IMR-90 (cell line): ENCODE measurements around the gene SLAMF8. TPM values are rescaled to one million over a fixed set of nuclear protein-coding genes. Genes with fewer than 3 reads are reported as not detected.

Experiments used
- ATAC-seq: fragments of 200-7000 bp; cut with Tn5 transposase; 2 replicates; pipeline ENCODE4 v1.9.1; 2020; ENCODE audit warnings: low read depth, mild to moderate bottlenecking, moderate library complexity
- BruUV-seq: library from RNA; stranded (reverse); fragments of 400-500 nt; replicated peaks from 2 replicates; lab custom pipeline; 2021; lab: Mats Ljungman, UMichigan
- CTCF ChIA-PET: fragments of 300-600 bp; formaldehyde crosslinking; extraction: SDS; loops from one replicate; lab custom pipeline; 2021; ENCODE audit warnings: antibody characterized with exemption; lab: Yijun Ruan, JAX
- POLR2A ChIA-PET: fragments of 300-600 bp; sonication (Branson Sonifier 250); formaldehyde crosslinking; loops from one replicate; lab custom pipeline; 2022; ENCODE audit warnings: antibody characterized with exemption; ENCODE audit not compliant: unreplicated experiment; lab: Charles Lee
- DNase-seq: peaks from one replicate; pipeline ENCODE4 v3.0.0; 2013
- H2AFZ ChIP-seq: replicated peaks from 2 replicates; pipeline ENCODE3; 2013; ENCODE audit warnings: low read length, mild to moderate bottlenecking; ENCODE audit not compliant: poor library complexity
- H2AK5ac ChIP-seq: 2 replicates; pipeline ENCODE4 v1.6.1; 2013; ENCODE audit warnings: low read depth, low read length, inconsistent platforms
- H2AK9ac ChIP-seq: replicated peaks from 2 replicates; pipeline ENCODE3; 2013; ENCODE audit warnings: mild to moderate bottlenecking, low read depth, low read length, moderate library complexity; ENCODE audit not compliant: poor library complexity
- H2BK120ac ChIP-seq: 2 replicates; pipeline ENCODE4 v1.6.1; 2013; ENCODE audit warnings: low read depth, low read length, inconsistent platforms
- H2BK15ac ChIP-seq: 3 replicates; pipeline ENCODE4 v1.6.1; 2013; ENCODE audit warnings: low read depth, low read length, inconsistent platforms
- H2BK20ac ChIP-seq: 2 replicates; pipeline ENCODE4 v1.6.1; 2013; ENCODE audit warnings: low read depth, mild to moderate bottlenecking, inconsistent platforms, low read length, moderate library complexity
- H2BK5ac ChIP-seq: 2 replicates; pipeline ENCODE4 v1.6.1; 2013; ENCODE audit warnings: mild to moderate bottlenecking, low read depth, low read length, inconsistent platforms; ENCODE audit not compliant: poor library complexity, severe bottlenecking
- H3K14ac ChIP-seq: replicated peaks from 2 replicates; pipeline ENCODE4 v1.6.1; 2013; ENCODE audit warnings: low read depth, low read length, inconsistent platforms
- H3K18ac ChIP-seq: 2 replicates; pipeline ENCODE4 v1.6.1; 2013; ENCODE audit warnings: low read depth, low read length, control low read depth
- H3K23ac ChIP-seq: 2 replicates; pipeline ENCODE4 v1.6.1; 2013; ENCODE audit warnings: low read depth, low read length, inconsistent platforms
- H3K27ac ChIP-seq: 2 replicates; pipeline ENCODE4 v1.5.1; 2013; ENCODE audit warnings: mild to moderate bottlenecking, control low read depth, low read length; ENCODE audit not compliant: insufficient read depth
- H3K27me3 ChIP-seq: 2 replicates; pipeline ENCODE4 v1.6.1; 2013; ENCODE audit warnings: low read length; ENCODE audit not compliant: control insufficient read depth, insufficient read depth
- H3K36me3 ChIP-seq: 2 replicates; pipeline ENCODE4 v1.6.1; 2013; ENCODE audit warnings: low read length, mixed read lengths; ENCODE audit not compliant: control insufficient read depth, insufficient read depth
- H3K4ac ChIP-seq: 2 replicates; pipeline ENCODE4 v1.6.1; 2013; ENCODE audit warnings: low read depth, low read length, inconsistent platforms
- H3K4me1 ChIP-seq: 2 replicates; pipeline ENCODE4 v1.6.1; 2013; ENCODE audit warnings: low read length, mixed read lengths; ENCODE audit not compliant: control insufficient read depth, insufficient read depth
- H3K4me2 ChIP-seq: 2 replicates; pipeline ENCODE4 v1.6.1; 2013; ENCODE audit warnings: low read depth, mild to moderate bottlenecking, control low read depth, low read length, moderate library complexity
- H3K4me3 ChIP-seq: 2 replicates; pipeline ENCODE4 v1.5.1; 2013; ENCODE audit warnings: low read depth, mild to moderate bottlenecking, control low read depth, low read length, moderate library complexity; ENCODE audit not compliant: insufficient read depth
- H3K56ac ChIP-seq: 2 replicates; pipeline ENCODE4 v1.6.1; 2013; ENCODE audit warnings: low read length, inconsistent platforms; ENCODE audit not compliant: insufficient read depth; ENCODE audit errors: extremely low read depth
- H3K79me1 ChIP-seq, 2 experiments: 2 replicates each; pipeline ENCODE4 v1.6.1; 2013; ENCODE audit warnings: low read length in 2 of 2, inconsistent platforms in 1 of 2, low read depth in 1 of 2
- H3K9ac ChIP-seq: 2 replicates; pipeline ENCODE4 v1.6.1; 2013; ENCODE audit warnings: low read depth, low read length, control low read depth
- H3K9me1 ChIP-seq: 2 replicates; pipeline ENCODE4 v1.6.1; 2013; ENCODE audit warnings: low read length, inconsistent platforms; ENCODE audit not compliant: insufficient read depth
- H3K9me3 ChIP-seq: 2 replicates; pipeline ENCODE4 v1.6.1; 2013; ENCODE audit warnings: low read length; ENCODE audit not compliant: control insufficient read depth, insufficient read depth
- H4K20me1 ChIP-seq: 2 replicates; pipeline ENCODE4 v1.6.1; 2013; ENCODE audit warnings: low read length, inconsistent platforms; ENCODE audit not compliant: insufficient read depth
- H4K5ac ChIP-seq: 2 replicates; pipeline ENCODE4 v1.6.1; 2013; ENCODE audit warnings: mild to moderate bottlenecking, low read depth, low read length, control low read depth
- H4K8ac ChIP-seq, 2 experiments: 2 replicates each; pipeline ENCODE4 v1.6.1; 2013; ENCODE audit warnings: low read depth in 2 of 2, low read length in 2 of 2, control low read depth in 1 of 2, inconsistent platforms in 1 of 2
- H4K91ac ChIP-seq: 2 replicates; pipeline ENCODE4 v1.6.1; 2013; ENCODE audit warnings: low read depth, low read length, inconsistent platforms; ENCODE audit not compliant: insufficient read depth
- BHLHE40 ChIP-seq: fragments of 150-350 bp; IDR thresholded peaks from 2 replicates; pipeline ENCODE4 v1.6.1; 2016; ENCODE audit warnings: mild to moderate bottlenecking, low read depth, low read length
- CEBPB ChIP-seq: IDR thresholded peaks from 2 replicates; pipeline ENCODE4 v1.6.1; 2012; ENCODE audit warnings: low read depth, low read length, improper control_type of control experiment
- CHD1 ChIP-seq: IDR thresholded peaks from 2 replicates; pipeline ENCODE4 v1.6.1; 2012; ENCODE audit warnings: low read depth, low read length, improper control_type of control experiment
- FOS ChIP-seq: fragments of 150-350 bp; IDR thresholded peaks from 2 replicates; pipeline ENCODE4 v1.6.1; 2016; ENCODE audit warnings: low read depth, low read length
- MAFK ChIP-seq: IDR thresholded peaks from 2 replicates; pipeline ENCODE4 v1.6.1; 2012; ENCODE audit warnings: low read depth, low read length, improper control_type of control experiment
- MAZ ChIP-seq: IDR thresholded peaks from 2 replicates; pipeline ENCODE4 v1.6.1; 2012; ENCODE audit warnings: low read depth, mild to moderate bottlenecking, low read length, improper control_type of control experiment, moderate library complexity, borderline replicate concordance
- MXI1 ChIP-seq: IDR thresholded peaks from 2 replicates; pipeline ENCODE4 v1.6.1; 2012; ENCODE audit warnings: low read depth, mild to moderate bottlenecking, low read length, moderate library complexity, borderline replicate concordance
- NFE2L2 ChIP-seq: fragments of 150-350 bp; IDR thresholded peaks from 2 replicates; pipeline ENCODE4 v1.6.1; 2016; ENCODE audit warnings: low read depth, mild to moderate bottlenecking, low read length
- POLR2A ChIP-seq: IDR thresholded peaks from 2 replicates; pipeline ENCODE4 v1.6.1; 2012; ENCODE audit warnings: mild to moderate bottlenecking, low read depth, low read length
- RAD21 ChIP-seq: IDR thresholded peaks from 2 replicates; pipeline ENCODE4 v1.6.1; 2012; ENCODE audit warnings: low read length, improper control_type of control experiment
- RCOR1 ChIP-seq: IDR thresholded peaks from 2 replicates; pipeline ENCODE4 v1.6.1; 2012; ENCODE audit warnings: mild to moderate bottlenecking, low read length, improper control_type of control experiment; ENCODE audit not compliant: insufficient replicate concordance
- RFX5 ChIP-seq: IDR thresholded peaks from 2 replicates; pipeline ENCODE4 v1.8.0; 2012; ENCODE audit warnings: low read depth, mild to moderate bottlenecking, low read length, moderate library complexity
- WGBS, 2 experiments: methylation state at CpG; one replicate each; pipeline versions ENCODE4 v1.1.5 to v1.1.7; 2013; ENCODE audit warnings: missing lambda C conversion rate in 2 of 2; ENCODE audit not compliant: insufficient read length in 1 of 2; ENCODE audit errors: extremely low coverage in 2 of 2; 5-methylcytosine and 5-hydroxymethylcytosine counted together
- dilution Hi-C: fragments of 300-500 bp; cut with HindIII; formaldehyde crosslinking; loops from one replicate; pipeline ENCODE4 v1.14.3; 2018; ENCODE audit warnings: low sequenced_read_pairs; ENCODE audit not compliant: unreplicated experiment
- in situ Hi-C: fragments of 300-500 bp; cut with MboI; formaldehyde crosslinking; loops from 3 replicates; pipeline ENCODE4 v1.14.3; 2019; ENCODE audit warnings: low sequenced_read_pairs, inconsistent platforms, mixed read lengths
- intact Hi-C: fragments of 100-400 bp; cut with micrococcal nuclease; formaldehyde crosslinking; loops from 2 replicates; pipeline ENCODE4 v1.10.0; 2022
- polyA plus RNA-seq, 3 experiments: library from polyadenylated mRNA; depleted of rRNA; stranded (reverse); fragments of >200 nt; gene quantifications; 2 replicates each; pipeline ENCODE4 v1.2.3, GENCODE V29; 2012; ENCODE audit warnings: low replicate concordance in 1 of 3
- total RNA-seq: library from RNA; depleted of rRNA; stranded (reverse); fragments of >200 nt; gene quantifications from 2 replicates; pipeline ENCODE4 v1.2.3, GENCODE V29; 2012
- TF ChIP-seq, protein P1 (sequence below): conservative IDR thresholded peaks from 2 replicates; pipeline ENCODE4 v1.5.1; 2012; ENCODE audit warnings: mild to moderate bottlenecking, low read depth, low read length, improper control_type of control experiment
- TF ChIP-seq, protein P2 (sequence below): fragments of 150-350 bp; IDR thresholded peaks from 2 replicates; pipeline ENCODE4 v1.6.1; 2017; ENCODE audit warnings: mild to moderate bottlenecking, antibody characterized with exemption, low read length, low read depth
- TF ChIP-seq, protein P3 (sequence below): fragments of 150-350 bp; IDR thresholded peaks from 2 replicates; pipeline ENCODE4 v1.6.1; 2016; ENCODE audit warnings: low read depth, mild to moderate bottlenecking, low read length, moderate library complexity, borderline replicate concordance

Gene SLAMF8
- total and polyA plus RNA-seq, 2 of the 4 experiments (the other 2 are of a cell fraction) = 0.07 TPM; not detected in 1

DNA sequence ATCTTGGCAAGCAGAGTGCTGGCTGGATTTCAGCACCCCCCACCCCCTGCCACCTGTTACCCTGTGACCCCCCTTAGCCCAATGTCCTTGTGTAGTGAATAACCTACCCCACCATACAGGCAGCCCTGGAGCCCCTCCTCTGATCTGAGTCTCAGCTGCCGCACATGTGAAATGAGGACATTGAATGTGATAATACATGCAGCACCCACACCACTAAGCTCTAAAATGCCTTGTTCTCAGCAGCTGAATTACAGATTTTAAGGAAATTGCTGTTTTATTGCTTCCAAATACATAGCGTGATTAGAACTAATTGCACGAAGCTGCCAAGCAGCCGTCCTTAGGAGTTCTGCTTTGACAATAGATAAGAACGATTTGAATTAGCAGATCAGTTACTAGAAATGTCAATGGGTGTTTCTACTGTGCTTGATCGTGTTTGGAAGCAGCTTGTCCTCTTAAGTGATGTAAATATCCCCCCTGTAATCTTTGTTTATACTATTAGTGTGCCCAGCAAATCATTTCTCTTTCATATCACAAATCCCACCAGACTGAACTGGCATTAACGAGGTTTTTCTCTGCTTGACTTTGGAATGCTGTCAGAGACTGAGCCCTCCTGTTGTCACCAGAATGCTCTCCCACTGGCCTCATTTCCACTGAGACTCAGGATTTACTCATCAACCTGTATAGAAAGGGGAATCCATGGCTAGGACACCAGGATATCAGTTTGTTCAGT is 4.9 kb downstream of the SLAMF8 start:
- Histone ChIP-seq H4K8ac (no peak overlapping the region), H3K4ac (no peak overlapping the region), H2BK5ac (no peak overlapping the region), H3K56ac (no peak overlapping the region), H3K36me3 (no peaks in the 10 kb centered on the region), H4K5ac (no peak overlapping the region), H4K20me1 (no peaks in the 10 kb centered on the region), H3K9me1 (0 out of 2 replicates have a peak, but pooled peaks cover 3% of the 10 kb centered on the region), H3K18ac (no peak overlapping the region), H3K4me1 (peaks cover 2% of the 10 kb centered on the region), H2BK120ac (no peak overlapping the region), H3K4me3 (no peak overlapping the region), H4K91ac (no peak overlapping the region), H3K79me1 (no peaks in the 10 kb centered on the region), H3K14ac (no peak overlapping the region), H3K23ac (no peak overlapping the region; the same call in 1 of the 2 replicates), H2AFZ (no peak overlapping the region), H2BK20ac (no peak overlapping the region), H3K9ac (no peak overlapping the region), H3K4me2 (no peak overlapping the region), H3K27ac (no peak overlapping the region), H2AK9ac (no peak overlapping the region), H3K27me3 (no peaks in the 10 kb centered on the region), H3K9me3 (no peaks in the 10 kb centered on the region), H2AK5ac (no peak overlapping the region), H2BK15ac (no peak overlapping the region)
- ChIA-PET CTCF (interaction anchor here (1.1 to 1.9 kb wide), 2 partner anchors 23 to 59 kb away, joined by 3 to 10 read pairs; no protein-coding TSS in a partner anchor), POLR2A (no interaction called here)
- in situ Hi-C loops = no loop called here
- no TSS peak for BruUV-seq
- 33% methylated on average over 1 of the region's 7 CpGs; no CpG with 5 or more reads in 1 of the 2 experiments for WGBS, 2 experiments
- intact Hi-C loops = loop anchor here (10.0 kb wide), 1 partner anchor 1553 kb away; no protein-coding TSS in a partner anchor
- dilution Hi-C loops = no loop called here
- DNase-seq = no peak
- ATAC-seq = no peak
- no peak for TF ChIP-seq POLR2A
- TF ChIP-seq RFX5 = no peak
- TF ChIP-seq RCOR1 = no peak
- TF ChIP-seq CEBPB = no peak
- TF ChIP-seq, protein P1, sequence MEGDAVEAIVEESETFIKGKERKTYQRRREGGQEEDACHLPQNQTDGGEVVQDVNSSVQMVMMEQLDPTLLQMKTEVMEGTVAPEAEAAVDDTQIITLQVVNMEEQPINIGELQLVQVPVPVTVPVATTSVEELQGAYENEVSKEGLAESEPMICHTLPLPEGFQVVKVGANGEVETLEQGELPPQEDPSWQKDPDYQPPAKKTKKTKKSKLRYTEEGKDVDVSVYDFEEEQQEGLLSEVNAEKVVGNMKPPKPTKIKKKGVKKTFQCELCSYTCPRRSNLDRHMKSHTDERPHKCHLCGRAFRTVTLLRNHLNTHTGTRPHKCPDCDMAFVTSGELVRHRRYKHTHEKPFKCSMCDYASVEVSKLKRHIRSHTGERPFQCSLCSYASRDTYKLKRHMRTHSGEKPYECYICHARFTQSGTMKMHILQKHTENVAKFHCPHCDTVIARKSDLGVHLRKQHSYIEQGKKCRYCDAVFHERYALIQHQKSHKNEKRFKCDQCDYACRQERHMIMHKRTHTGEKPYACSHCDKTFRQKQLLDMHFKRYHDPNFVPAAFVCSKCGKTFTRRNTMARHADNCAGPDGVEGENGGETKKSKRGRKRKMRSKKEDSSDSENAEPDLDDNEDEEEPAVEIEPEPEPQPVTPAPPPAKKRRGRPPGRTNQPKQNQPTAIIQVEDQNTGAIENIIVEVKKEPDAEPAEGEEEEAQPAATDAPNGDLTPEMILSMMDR = no peak
- TF ChIP-seq BHLHE40 = no peak
- TF ChIP-seq MXI1 = no peak
- TF ChIP-seq MAFK = no peak
- TF ChIP-seq RAD21 = no peak
- TF ChIP-seq, protein P2, sequence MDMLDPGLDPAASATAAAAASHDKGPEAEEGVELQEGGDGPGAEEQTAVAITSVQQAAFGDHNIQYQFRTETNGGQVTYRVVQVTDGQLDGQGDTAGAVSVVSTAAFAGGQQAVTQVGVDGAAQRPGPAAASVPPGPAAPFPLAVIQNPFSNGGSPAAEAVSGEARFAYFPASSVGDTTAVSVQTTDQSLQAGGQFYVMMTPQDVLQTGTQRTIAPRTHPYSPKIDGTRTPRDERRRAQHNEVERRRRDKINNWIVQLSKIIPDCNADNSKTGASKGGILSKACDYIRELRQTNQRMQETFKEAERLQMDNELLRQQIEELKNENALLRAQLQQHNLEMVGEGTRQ = no peak
- TF ChIP-seq NFE2L2 = no peak
- no peak for TF ChIP-seq FOS
- TF ChIP-seq, protein P3, sequence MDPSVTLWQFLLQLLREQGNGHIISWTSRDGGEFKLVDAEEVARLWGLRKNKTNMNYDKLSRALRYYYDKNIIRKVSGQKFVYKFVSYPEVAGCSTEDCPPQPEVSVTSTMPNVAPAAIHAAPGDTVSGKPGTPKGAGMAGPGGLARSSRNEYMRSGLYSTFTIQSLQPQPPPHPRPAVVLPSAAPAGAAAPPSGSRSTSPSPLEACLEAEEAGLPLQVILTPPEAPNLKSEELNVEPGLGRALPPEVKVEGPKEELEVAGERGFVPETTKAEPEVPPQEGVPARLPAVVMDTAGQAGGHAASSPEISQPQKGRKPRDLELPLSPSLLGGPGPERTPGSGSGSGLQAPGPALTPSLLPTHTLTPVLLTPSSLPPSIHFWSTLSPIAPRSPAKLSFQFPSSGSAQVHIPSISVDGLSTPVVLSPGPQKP = no peak
- no peak for TF ChIP-seq CHD1
- TF ChIP-seq MAZ = no peak
